Left renal cortex interstitium (tissue), 4 donors: ENCODE data around the gene DGKG. TPM values are rescaled to one million over a fixed set of nuclear protein-coding genes. Genes with fewer than 3 reads are reported as not detected.

Experiments used
- DNase-seq, 4 donors: peaks; one replicate each; pipeline ENCODE4 v3.0.0-alpha.2; 2013; ENCODE audit warnings: low read depth in 4 of 4, low spot score in 2 of 4, missing footprints in 1 of 4
- polyA plus RNA-seq, 4 donors: library from polyadenylated mRNA; unstranded; fragments of 120-200 nt; gene quantifications; one replicate each; pipeline ENCODE4 v1.2.1, GENCODE V29; 2013; ENCODE audit not compliant: insufficient read length in 4 of 4

Gene DGKG
- under 1 TPM; 0.51 to 0.92 (median 0.71) TPM for polyA plus RNA-seq

DNA sequence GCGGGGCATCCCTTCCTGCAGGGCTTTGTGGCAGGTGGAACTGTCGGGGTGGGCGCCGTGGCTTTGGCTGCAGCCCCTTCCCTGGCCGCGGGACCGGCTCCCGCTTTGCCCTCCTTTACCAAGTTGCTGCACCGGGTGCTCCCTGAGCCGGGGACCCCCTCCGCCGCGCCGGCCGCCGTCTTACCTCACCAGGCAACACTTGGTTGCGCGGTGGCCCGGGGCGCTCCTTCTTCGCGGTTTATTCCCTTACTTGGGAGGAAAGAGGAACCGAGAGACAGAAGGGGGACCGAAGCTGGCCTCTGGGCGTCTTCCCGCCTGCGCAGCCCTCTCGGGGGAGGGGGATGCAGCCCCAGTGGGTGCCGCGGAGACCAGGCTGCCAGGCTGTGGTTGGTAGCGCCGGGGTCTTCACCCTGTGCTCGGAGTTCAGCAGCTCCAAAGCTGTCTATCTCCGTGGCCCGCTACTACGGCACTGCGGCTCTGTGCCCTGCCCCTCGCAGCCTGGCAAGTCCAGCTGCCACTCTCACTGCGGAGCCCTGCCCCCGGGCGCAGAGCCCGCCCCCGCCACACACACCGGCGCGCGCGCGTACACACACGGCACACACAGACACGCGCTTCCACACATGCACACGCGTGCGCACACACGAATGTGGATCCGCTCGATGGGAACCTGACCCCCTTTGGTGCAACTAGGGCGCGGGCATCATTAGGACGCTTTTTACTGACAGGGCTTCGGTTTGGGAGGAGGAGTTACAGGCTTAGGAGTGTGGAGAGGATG is at the start of gene DGKG:
TSS of gene DGKG (minus strand) at position 473 of the 775 bp plus-strand sequence. CDS start 41,775 bp downstream, outside the sequence.
- peak in 1 of 4 donors; percentile 24 for DNase-seq

- DNase-seq: no peak
These were observed 49.1 kb upstream of the DGKG start for GRCh38 chr3:186411089-186411488.

DNA sequence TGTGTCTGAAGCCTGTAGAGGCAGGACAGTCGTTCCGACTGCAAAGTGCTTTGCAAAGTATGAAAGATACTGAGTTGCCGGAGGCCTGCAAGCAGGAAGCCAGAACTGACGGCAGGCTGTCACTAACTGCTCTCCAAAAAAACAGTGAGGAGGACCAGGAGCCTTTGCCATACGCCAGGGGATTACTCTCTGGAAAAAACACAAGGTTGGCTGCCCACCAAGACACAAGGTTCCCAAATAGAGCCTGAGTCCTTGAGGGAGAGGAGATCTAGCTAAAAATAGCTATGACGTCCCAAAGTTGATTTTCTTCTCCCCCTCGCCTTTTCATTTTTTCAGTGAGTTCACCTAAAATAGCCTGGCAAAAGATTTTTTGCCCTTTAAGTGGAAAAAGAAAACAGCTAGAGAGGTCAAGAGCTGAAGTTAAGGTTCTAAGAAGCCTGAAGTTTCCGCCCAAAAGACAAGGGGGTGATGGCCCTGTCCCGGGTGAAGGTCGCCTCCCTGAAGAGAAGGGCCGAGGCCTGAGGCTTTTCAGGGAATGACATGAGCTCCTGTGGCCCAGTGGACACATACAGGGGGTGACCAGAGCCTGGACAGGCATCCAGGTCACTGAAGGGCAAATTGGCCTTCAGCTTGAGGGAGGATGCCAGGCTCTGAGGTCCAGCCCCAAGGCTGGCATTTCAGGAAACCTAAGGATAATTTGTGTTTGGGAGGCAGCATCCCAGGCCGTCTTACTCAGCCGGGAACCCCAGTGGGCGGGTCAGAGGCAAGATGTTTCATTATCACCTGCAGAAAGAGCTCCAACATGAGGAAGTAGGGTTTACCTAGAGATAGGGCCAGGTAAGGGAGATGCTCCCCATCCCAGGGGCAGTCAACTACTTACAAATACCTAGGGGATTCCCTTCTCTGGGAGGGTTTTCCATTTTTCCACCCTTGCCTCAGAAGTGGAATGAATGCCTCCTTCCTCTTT is 44.9 kb upstream of the DGKG start:
- no peak for DNase-seq

GRCh38 chr3:186401556-186401955 is 39.5 kb upstream of the DGKG start:
- no peak for DNase-seq

- no peak for DNase-seq
These were observed 38.6 kb upstream of the DGKG start for GRCh38 chr3:186400662-186401061.

GRCh38 chr3:186400026-186400425 is 38.0 kb upstream of the DGKG start:
- DNase-seq: no peak

- no peak for DNase-seq
These were observed 32.7 kb upstream of the DGKG start for GRCh38 chr3:186394566-186395217.

GRCh38 chr3:186386883-186387560 is 25.0 kb upstream of the DGKG start:
- DNase-seq: no peak

DNA sequence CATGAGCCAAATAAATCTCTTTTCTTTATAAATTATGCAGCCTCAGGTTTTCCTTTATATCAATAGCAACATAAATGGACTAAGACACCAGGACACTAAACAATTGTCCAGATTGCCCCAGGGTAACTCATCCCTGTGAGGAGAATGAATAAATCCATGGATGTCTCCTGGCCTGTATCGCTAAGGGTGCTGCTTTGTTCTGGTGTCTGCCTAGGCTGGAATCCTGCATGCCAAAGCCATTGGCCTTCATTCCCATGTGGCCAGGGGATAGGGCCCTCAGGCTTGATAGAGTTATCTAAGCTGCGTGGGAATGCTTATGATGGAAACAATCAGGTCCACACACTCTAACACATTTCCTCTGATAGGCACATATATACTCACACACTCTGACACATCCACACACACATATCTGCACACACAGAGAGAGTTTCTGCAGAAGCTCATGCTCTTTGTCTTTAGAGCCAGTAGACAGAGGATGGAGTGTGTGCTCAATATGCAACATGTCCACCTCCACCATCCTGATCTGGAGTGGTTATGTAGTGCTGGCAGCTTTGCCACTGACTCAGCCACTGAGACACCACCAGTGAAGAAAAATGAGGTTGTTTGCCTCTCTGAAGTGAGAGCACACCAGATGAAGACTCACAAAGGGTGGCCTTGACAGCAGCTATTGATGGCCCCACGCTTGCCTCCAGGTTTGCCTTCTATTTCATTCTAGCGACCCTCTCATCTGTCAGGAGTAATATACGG is 24.0 kb upstream of the DGKG start:
- DNase-seq: no peak

GRCh38 chr3:186383026-186383993 is 21.3 kb upstream of the DGKG start:
- no peak for DNase-seq

DNA sequence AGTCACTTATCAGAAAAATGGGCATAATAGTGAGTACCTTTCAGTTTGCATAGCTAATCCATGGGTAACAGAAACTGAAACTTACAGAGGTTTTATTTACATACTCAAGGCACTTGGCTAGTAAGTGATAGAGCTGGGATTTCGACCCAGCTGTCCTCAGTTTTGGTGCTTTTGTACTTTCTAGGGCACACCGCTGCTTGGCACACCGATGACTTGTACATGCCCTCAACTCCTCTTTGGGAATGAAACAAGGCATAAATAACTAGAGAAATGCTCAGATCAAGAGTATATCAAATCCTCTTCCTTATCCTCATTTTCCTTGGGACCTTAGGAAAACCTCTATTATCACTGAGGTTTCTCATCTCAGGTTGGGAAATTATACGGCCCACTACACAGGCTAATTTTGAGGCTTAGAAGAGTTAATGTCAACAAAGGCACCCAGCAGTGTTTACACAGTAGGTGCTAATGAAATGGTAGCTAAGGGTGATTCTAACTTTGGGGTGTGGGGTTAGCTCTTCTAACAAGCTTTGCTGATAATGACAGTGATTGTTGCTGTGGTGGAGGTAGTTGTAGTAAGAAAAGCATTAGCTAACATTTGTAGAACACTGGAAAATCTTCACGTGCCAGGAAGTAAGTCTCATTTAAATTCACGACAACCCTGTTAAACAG is 20.3 kb upstream of the DGKG start:
- DNase-seq: no peak

GRCh38 chr3:186381424-186382216 is 19.6 kb upstream of the DGKG start:
- DNase-seq: no peak

GRCh38 chr3:186380622-186381380 is 18.8 kb upstream of the DGKG start:
- DNase-seq: no peak

GRCh38 chr3:186375443-186375842 is 13.4 kb upstream of the DGKG start:
- DNase-seq: no peak

DNA sequence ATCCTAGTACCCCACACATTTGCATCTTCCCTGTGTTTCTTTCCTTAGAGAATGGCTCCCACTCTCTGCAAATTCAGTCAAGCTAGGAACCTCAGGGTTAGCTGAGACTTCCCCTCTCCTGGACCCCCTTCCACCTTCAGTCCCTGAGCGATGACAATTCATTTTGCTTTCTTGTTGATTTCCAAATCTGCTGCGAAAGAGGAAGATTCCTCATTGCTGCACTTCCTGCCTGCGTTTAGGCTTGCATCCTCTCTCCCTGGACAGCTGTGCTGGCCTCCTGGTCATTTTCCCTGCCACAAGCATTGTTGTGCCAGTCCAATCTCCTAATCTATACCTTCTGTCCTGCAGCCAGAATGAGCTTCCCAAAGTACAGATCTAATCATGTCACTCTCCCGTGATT is 12.3 kb upstream of the DGKG start:
- no peak for DNase-seq

- DNase-seq: no peak
These were observed 7.2 kb upstream of the DGKG start for GRCh38 chr3:186369217-186369616.
